Skeletal muscle tissue (tissue), 4 donors: ENCODE results near the gene DNASE1L1. TPM values are rescaled to one million over a fixed set of nuclear protein-coding genes. Genes with fewer than 3 reads are reported as not detected.

Experiments used
- H3K27ac ChIP-seq: one replicate; pipeline ENCODE4 v1.7.0; 2013; ENCODE audit warnings: mild to moderate bottlenecking, low read depth, low read length, inconsistent platforms
- H3K27me3 ChIP-seq, 3 donors: one replicate each; pipeline ENCODE4 v1.7.0; 2013; ENCODE audit warnings: low read length in 3 of 3; ENCODE audit not compliant: control insufficient read depth in 3 of 3, insufficient read depth in 3 of 3
- H3K36me3 ChIP-seq, 3 donors: one replicate each; pipeline ENCODE4 v1.7.0; 2013; ENCODE audit warnings: low read length in 3 of 3; ENCODE audit not compliant: control insufficient read depth in 3 of 3, insufficient read depth in 3 of 3
- H3K4me1 ChIP-seq, 3 donors: one replicate each; pipeline ENCODE4 v1.7.0; 2013; ENCODE audit warnings: low read length in 3 of 3, mild to moderate bottlenecking in 3 of 3; ENCODE audit not compliant: control insufficient read depth in 3 of 3, insufficient read depth in 3 of 3
- H3K4me3 ChIP-seq, 3 donors: one replicate each; pipeline ENCODE4 v1.7.0; 2013; ENCODE audit warnings: low read length in 3 of 3
- H3K9ac ChIP-seq, 3 donors: one replicate each; pipeline ENCODE4 v1.7.0; 2013; ENCODE audit warnings: low read length in 3 of 3, mild to moderate bottlenecking in 3 of 3, moderate library complexity in 2 of 3, low read depth in 1 of 3
- H3K9me3 ChIP-seq, 3 donors: one replicate each; pipeline ENCODE4 v1.7.0; 2013; ENCODE audit warnings: low read length in 3 of 3; ENCODE audit not compliant: control insufficient read depth in 3 of 3
- total RNA-seq: library from RNA; depleted of rRNA; stranded (reverse); fragments of >200 nt; gene quantifications from one replicate; pipeline ENCODE4 v1.2.3, GENCODE V29; 2014
- donor health status: Osteomylitis.

Gene DNASE1L1
- total RNA-seq, 1 donor from 2014 or later, result 47.0 TPM

DNA sequence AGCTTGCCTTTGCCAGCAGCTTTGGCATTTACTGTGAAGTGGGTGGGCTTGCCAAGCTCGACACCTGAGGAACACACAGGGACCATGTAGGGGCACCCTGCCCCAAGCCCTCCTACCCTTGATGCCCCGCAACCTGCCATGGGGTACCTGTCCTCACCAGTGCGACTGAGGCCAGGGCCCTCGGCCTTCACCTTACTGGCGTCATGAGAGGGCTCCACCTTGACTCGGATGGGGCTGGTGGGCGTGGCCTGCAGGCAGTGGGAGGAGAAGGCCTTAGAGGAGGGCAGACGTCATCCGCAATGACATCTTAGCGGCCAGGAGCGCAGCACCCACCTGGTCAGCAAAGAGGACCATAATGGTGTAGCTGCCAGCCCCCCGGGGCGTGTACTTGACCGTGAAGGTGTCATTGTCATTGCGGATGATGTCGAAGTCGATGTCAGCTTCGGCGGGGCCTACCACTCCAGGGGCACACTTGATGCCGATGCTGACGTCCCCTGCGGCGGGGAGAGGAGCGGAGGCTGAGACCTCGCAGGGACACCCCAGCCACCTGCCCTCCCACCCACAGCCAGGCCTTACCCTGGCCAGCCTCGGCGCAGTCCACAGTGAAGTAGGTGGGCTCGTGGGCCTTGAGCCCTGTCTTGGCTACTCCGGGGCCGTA is 46.8 kb downstream of the DNASE1L1 start:
- Histone ChIP-seq H3K27ac (no peak overlapping the region), H3K36me3 (peaks cover 21 to 43% (median 30%) of the 10 kb centered on the region in 3 donors), H3K4me3 (no peak overlapping the region), H3K9me3 (no peaks in the 10 kb centered on the region), H3K9ac (no peak overlapping the region), H3K27me3 (no peaks in the 10 kb centered on the region), H3K4me1 (peaks cover 8 to 15% (median 10%) of the 10 kb centered on the region in 3 donors)

DNA sequence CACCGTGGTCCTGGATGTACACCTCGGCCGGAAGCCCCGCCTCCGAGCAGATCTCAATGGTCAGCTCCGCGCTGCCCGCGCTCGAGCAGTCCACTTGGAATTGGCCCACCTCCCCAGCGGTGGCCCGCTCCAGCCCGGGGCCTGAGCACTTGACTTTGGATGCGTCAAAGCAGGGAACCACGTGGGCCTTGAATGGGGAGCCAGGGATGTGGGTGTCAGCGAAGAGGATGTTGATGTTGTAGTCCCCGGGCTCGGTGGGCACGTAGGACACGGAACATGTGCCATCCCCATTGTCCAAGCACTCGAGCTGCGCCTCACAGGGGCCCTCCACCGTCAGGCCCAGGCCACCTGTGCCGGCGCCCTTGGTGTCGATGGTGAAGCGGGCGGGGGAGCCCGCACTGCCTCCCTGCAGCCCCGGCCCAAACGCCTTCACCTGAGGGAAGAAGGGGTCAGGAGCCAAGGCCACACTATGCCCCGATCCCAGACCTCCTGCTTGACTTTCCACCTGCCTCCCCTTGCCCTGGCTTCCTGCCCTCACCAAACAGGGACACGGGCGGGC is 48.8 kb downstream of the DNASE1L1 start:
- Histone ChIP-seq H3K36me3 (peaks cover 16 to 36% (median 27%) of the 10 kb centered on the region in 3 donors), H3K4me3 (no peak overlapping the region), H3K4me1 (no peaks in the 10 kb centered on the region), H3K27ac (no peak overlapping the region), H3K9me3 (no peaks in the 10 kb centered on the region), H3K9ac (no peak overlapping the region), H3K27me3 (no peaks in the 10 kb centered on the region)

DNA sequence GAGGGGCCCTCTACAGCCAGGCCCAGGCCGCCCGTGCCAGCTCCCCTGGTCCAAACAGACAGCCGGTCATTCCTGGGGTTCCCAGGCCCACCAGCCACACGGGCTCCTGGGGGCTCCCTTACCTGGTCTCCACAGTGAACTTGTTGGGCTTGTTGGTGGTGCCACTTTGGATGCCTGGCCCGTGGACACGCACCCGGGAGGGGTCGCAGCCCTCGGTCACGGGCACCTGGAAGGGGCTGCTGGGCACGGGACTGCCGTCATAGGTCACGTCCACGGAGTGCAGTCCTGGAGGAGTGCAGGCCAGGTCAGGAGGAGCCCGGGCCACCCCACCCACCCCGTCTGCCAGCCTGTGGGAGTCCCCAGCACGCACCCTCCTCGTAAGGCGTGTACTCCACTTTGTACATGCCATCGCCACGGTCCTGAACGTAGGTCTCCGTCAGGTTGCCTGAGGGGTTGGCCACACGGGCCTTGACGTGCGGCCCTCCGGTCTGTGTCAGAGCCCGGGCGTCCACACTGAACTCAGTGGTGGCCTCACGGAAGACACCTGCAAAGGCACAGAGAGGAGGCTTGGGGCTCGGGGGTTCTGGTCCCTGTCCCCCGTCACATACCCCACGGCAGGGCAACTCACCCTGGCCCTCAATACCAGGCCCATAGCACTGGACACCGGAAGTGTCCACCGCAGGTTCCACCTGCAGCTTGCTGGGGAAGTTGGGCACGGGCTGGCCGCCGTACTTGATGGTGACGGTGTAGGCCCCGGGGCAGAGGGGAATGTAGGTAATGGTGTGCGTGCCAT is 49.5 kb downstream of the DNASE1L1 start:
- no peak overlapping the region for H3K27ac ChIP-seq
- H3K9me3 ChIP-seq, result no peaks in the 10 kb centered on the region
- H3K4me3 ChIP-seq, result no peak overlapping the region
- H3K36me3 ChIP-seq, result peaks cover 16 to 36% (median 27%) of the 10 kb centered on the region in 3 donors
- no peak overlapping the region for H3K9ac ChIP-seq
- H3K27me3 ChIP-seq, result no peaks in the 10 kb centered on the region
- no peaks in the 10 kb centered on the region for H3K4me1 ChIP-seq

DNA sequence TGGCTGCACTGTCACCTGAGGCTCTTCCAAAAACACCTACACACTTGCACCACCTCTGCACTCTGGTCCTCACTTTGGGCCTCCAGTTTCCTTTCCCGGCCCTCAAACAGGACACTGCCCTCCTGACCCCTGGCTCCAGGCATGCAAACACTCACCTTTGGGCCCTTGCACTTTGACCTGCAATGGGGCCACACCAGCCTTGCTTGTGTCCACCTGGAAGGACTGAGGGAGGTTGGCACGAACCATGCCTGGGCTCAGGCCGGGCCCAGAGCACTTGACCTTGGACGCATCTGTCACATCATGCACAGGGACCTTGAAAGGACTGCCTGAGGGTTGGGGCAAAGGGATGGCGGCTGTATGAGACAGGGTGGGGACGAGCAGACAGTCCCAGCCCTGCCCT is 50.2 kb downstream of the DNASE1L1 start:
- Histone ChIP-seq H3K27me3 (no peaks in the 10 kb centered on the region), H3K36me3 (peaks cover 16 to 33% (median 31%) of the 10 kb centered on the region in 3 donors), H3K9ac (no peak overlapping the region), H3K4me3 (no peak overlapping the region), H3K9me3 (no peaks in the 10 kb centered on the region), H3K27ac (no peak overlapping the region), H3K4me1 (no peaks in the 10 kb centered on the region)

GRCh38 chrX:154358011-154358410 is 51.0 kb downstream of the DNASE1L1 start:
- Histone ChIP-seq H3K4me3 (no peak overlapping the region), H3K36me3 (peaks cover 19 to 36% (median 36%) of the 10 kb centered on the region in 3 donors), H3K9me3 (no peaks in the 10 kb centered on the region), H3K4me1 (no peaks in the 10 kb centered on the region), H3K27ac (no peak overlapping the region), H3K9ac (no peak overlapping the region), H3K27me3 (no peaks in the 10 kb centered on the region)

DNA sequence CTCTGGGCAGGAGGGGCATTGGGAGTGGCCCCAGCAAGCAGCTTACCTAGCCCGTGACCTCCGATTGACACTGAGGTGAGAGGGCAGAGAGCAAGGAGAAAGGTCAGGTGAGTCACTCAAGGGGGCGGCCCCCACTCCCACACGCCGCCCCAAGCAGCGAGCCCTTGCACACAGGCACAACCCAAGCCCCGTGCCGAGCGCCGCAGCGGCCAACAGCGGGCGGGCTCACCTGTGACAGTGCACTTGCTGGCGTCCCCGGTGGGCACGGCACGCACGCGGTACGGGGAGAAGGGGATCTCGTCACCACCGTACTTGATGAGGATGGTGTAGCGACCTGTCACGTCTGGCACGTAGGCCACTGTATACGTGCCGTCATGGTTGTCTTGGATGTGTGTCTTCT is 51.8 kb downstream of the DNASE1L1 start:
- H3K9ac ChIP-seq, result no peak overlapping the region
- H3K4me3 ChIP-seq, result no peak overlapping the region
- no peaks in the 10 kb centered on the region for H3K27me3 ChIP-seq
- H3K27ac ChIP-seq, result no peak overlapping the region
- H3K4me1 ChIP-seq, result no peaks in the 10 kb centered on the region
- H3K9me3 ChIP-seq, result no peaks in the 10 kb centered on the region
- H3K36me3 ChIP-seq, result peaks cover 22 to 37% (median 30%) of the 10 kb centered on the region in 3 donors

DNA sequence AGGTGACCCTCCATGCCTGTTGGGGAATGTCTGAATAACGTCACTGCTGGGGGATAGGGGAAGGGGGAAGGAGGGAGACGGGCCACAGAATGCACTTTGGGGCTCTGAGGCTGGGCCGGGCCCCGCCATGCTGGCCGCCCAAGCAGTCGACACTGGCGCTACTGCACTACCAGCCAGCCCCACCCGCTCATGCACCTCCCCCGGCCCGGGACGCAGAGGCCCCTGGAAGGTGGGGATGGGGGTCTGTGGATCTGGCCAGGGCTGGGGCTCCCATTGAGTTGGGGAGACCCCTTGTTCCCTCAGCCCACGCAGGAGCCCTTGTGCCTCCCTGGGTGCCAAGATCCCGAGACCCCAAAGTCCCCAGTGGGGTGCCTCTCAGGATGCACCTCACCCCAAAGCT is 52.5 kb downstream of the DNASE1L1 start:
- Histone ChIP-seq H3K4me1 (no peaks in the 10 kb centered on the region), H3K9me3 (no peaks in the 10 kb centered on the region), H3K9ac (no peak overlapping the region), H3K4me3 (no peak overlapping the region), H3K36me3 (peaks cover 21 to 31% (median 27%) of the 10 kb centered on the region in 3 donors), H3K27ac (no peak overlapping the region), H3K27me3 (no peaks in the 10 kb centered on the region)

GRCh38 chrX:154355776-154356140 is 53.3 kb downstream of the DNASE1L1 start:
- H3K4me1 ChIP-seq, result no peaks in the 10 kb centered on the region
- no peak overlapping the region for H3K4me3 ChIP-seq
- H3K9me3 ChIP-seq, result no peaks in the 10 kb centered on the region
- peaks cover 20 to 31% (median 24%) of the 10 kb centered on the region in 3 donors for H3K36me3 ChIP-seq
- no peaks in the 10 kb centered on the region for H3K27me3 ChIP-seq
- H3K9ac ChIP-seq, result no peak overlapping the region
- no peak overlapping the region for H3K27ac ChIP-seq

- H3K27me3 ChIP-seq, result no peaks in the 10 kb centered on the region
- H3K36me3 ChIP-seq, result peaks cover 20 to 29% (median 24%) of the 10 kb centered on the region in 3 donors
- no peak overlapping the region for H3K4me3 ChIP-seq
- no peak overlapping the region for H3K9ac ChIP-seq
- H3K4me1 ChIP-seq, result no peaks in the 10 kb centered on the region
- H3K9me3 ChIP-seq, result no peaks in the 10 kb centered on the region
- no peak overlapping the region for H3K27ac ChIP-seq
Measured at GRCh38 chrX:154355094-154355775, 53.8 kb downstream of the DNASE1L1 start.
